ENCODE results near the gene KLF7.

The KLF7 gene

DNA sequence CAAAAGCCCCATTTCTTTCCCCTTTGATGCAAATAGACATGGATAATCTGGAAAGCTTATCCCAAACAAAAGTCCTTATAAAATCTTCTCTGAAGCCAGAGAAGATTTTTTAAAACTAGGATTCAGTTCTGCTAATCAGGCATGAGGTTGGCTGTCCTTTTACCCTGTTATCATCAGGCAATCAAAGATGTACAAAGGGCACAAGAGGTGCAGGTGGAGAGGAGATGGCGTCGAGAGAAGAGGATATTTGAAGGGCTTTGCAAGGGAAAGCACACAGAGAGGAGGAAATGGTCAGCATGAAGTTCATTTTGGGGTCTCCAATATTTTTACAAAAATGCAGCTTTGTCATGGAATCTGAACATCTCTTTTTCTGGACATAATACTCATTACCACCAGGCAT is 88.5 kb downstream of the KLF7 start:
- DNase-seq (no peak), ATAC-seq (ENCODE audit: insufficient read depth, low read depth) (no peak)
- Histone ChIP-seq H3K4me3 (ENCODE audit: low read depth in 1 of 2, low read length in 2 of 2) (no peak overlapping the region), H3K27ac (ENCODE audit: low read length) (no peak overlapping the region), H4K20me1 (ENCODE audit: insufficient read depth, low read length) (no peaks in the 10 kb centered on the region), H3K4me2 (ENCODE audit: insufficient read depth, low read length) (no peak overlapping the region), H3K9me3 (ENCODE audit: insufficient read depth, low read length, severe bottlenecking) (no peaks in the 10 kb centered on the region), H3K27me3 (ENCODE audit: insufficient read depth, low read length, poor library complexity) (no peaks in the 10 kb centered on the region), H2AFZ (ENCODE audit: low read depth, low read length) (no peak overlapping the region), H3K79me2 (ENCODE audit: insufficient read depth, low read length) (no peaks in the 10 kb centered on the region), H3K4me1 (ENCODE audit: insufficient read depth, low read length) (peaks cover 28% of the 10 kb centered on the region), H3K9ac (ENCODE audit: low read depth, low read length) (no peak overlapping the region), H3K36me3 (ENCODE audit: insufficient read depth, low read length) (0 out of 2 replicates have a peak, but pooled peaks cover 3% of the 10 kb centered on the region)
- no peak for TF ChIP-seq EZH2 (IDR thresholded peaks at IDR 0.05; ENCODE audit: borderline replicate concordance, low read depth, low read length, severe bottlenecking)
- TF ChIP-seq, protein P1, sequence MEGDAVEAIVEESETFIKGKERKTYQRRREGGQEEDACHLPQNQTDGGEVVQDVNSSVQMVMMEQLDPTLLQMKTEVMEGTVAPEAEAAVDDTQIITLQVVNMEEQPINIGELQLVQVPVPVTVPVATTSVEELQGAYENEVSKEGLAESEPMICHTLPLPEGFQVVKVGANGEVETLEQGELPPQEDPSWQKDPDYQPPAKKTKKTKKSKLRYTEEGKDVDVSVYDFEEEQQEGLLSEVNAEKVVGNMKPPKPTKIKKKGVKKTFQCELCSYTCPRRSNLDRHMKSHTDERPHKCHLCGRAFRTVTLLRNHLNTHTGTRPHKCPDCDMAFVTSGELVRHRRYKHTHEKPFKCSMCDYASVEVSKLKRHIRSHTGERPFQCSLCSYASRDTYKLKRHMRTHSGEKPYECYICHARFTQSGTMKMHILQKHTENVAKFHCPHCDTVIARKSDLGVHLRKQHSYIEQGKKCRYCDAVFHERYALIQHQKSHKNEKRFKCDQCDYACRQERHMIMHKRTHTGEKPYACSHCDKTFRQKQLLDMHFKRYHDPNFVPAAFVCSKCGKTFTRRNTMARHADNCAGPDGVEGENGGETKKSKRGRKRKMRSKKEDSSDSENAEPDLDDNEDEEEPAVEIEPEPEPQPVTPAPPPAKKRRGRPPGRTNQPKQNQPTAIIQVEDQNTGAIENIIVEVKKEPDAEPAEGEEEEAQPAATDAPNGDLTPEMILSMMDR (IDR thresholded peaks at IDR 0.05; ENCODE audit: borderline replicate concordance, extremely low read depth, low read length, poor library complexity, severe bottlenecking) = no peak

DNA sequence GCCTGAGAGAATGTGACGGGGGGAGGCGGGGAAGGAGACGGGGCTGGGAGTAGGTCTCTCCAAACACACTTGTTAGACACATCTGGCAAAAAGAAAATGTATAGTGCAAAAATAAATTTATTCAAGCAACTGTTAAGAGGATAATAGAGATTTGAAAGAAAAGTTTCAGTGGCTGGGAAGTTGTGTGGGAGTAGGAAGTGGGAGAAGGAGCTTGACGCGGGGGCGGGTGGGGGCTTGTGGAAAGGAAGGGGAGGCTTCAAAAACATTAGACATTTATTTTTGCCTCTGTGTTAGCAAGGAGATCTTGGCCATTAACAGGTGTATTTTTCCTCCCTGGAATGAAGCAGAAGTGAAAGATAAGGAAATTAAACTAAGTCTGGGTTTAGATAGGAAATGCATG is 90.3 kb downstream of the KLF7 start:
- DNase-seq (no peak), ATAC-seq (ENCODE audit: insufficient read depth, low read depth) (no peak)
- no peak overlapping the region for H3K4me2 ChIP-seq (ENCODE audit: insufficient read depth, low read length)
- no peaks in the 10 kb centered on the region for H4K20me1 ChIP-seq (ENCODE audit: insufficient read depth, low read length)
- H3K4me3 ChIP-seq (ENCODE audit: low read depth in 1 of 2, low read length in 2 of 2) = no peak overlapping the region
- H3K36me3 ChIP-seq (ENCODE audit: insufficient read depth, low read length) = 0 out of 2 replicates have a peak, but pooled peaks cover 2% of the 10 kb centered on the region
- H3K79me2 ChIP-seq (ENCODE audit: insufficient read depth, low read length) = no peaks in the 10 kb centered on the region
- H3K27ac ChIP-seq (ENCODE audit: low read length) = no peak overlapping the region
- H3K9me3 ChIP-seq (ENCODE audit: insufficient read depth, low read length, severe bottlenecking) = no peaks in the 10 kb centered on the region
- no peaks in the 10 kb centered on the region for H3K27me3 ChIP-seq (ENCODE audit: insufficient read depth, low read length, poor library complexity)
- H2AFZ ChIP-seq (ENCODE audit: low read depth, low read length) = no peak overlapping the region
- peaks cover 29% of the 10 kb centered on the region for H3K4me1 ChIP-seq (ENCODE audit: insufficient read depth, low read length)
- TF ChIP-seq, protein P1 (IDR thresholded peaks at IDR 0.05; ENCODE audit: borderline replicate concordance, extremely low read depth, low read length, poor library complexity, severe bottlenecking) = no peak
- TF ChIP-seq EZH2 (IDR thresholded peaks at IDR 0.05; ENCODE audit: borderline replicate concordance, low read depth, low read length, severe bottlenecking) = no peak
- no peak overlapping the region for H3K9ac ChIP-seq (ENCODE audit: low read depth, low read length)

DNA sequence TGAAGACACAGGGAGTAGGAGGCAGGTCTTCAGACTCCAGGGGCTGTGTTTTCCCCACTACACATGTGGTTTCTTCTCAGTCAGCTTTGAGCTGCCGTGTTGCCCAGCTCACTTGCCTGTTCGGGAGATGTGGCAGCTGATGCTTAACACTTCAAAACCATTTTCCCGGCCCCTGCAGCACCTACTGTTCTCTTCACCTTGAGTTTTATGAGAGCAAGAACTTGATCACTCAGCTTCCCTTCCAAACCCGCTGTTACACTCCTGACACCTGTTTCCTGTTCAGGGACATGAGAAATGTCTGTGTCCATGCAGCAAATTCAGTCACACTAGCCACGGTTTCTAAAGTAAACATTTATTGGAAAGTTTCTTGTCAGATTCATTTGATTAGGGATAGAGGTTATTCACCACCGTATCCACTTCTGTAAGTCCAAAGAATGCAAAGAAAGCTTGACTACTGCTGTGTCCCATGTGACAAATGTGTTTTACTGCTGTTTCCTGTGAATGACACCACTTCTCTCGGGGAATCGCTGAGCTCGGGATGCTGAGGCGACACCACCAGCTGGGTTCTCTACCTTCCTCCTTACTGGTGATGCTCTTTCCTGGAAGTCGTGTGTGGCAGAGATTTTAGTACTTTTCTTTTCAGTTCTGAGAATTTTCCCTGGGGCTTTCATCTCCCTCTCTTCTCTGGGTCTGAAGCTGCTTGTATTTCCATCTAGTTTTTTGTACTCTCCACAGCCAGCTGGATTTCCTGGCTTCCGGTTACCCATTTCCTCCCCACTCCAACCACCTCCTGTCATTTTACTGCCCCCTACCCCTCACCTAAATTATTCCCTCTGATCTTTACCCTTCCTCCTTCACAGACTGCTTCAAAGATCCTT is 91.7 kb downstream of the KLF7 start:
- H3K9ac ChIP-seq (ENCODE audit: low read depth, low read length) = peak overlapping the region; percentile 8; the same call in 1 of the 2 replicates
- H2AFZ ChIP-seq (ENCODE audit: low read depth, low read length) = peak overlapping the region; percentile 30; the same call in 1 of the 2 replicates
- no peaks in the 10 kb centered on the region for H3K36me3 ChIP-seq (ENCODE audit: insufficient read depth, low read length)
- H3K27ac ChIP-seq (ENCODE audit: low read length) = peak overlapping the region; percentile 58
- no peaks in the 10 kb centered on the region for H4K20me1 ChIP-seq (ENCODE audit: insufficient read depth, low read length)
- peak overlapping the region in 1 of 2 experiments; percentile 46; a peak in 2 of 4 replicates for H3K4me3 ChIP-seq (ENCODE audit: low read depth in 1 of 2, low read length in 2 of 2)
- no peak for TF ChIP-seq EZH2 (IDR thresholded peaks at IDR 0.05; ENCODE audit: borderline replicate concordance, low read depth, low read length, severe bottlenecking)
- TF ChIP-seq, protein P1 (IDR thresholded peaks at IDR 0.05; ENCODE audit: borderline replicate concordance, extremely low read depth, low read length, poor library complexity, severe bottlenecking) = peak; percentile 52
- DNase-seq = peak; percentile 84
- peak overlapping the region; percentile 61 for H3K4me2 ChIP-seq (ENCODE audit: insufficient read depth, low read length)
- H3K4me1 ChIP-seq (ENCODE audit: insufficient read depth, low read length) = peaks cover 32% of the 10 kb centered on the region
- H3K9me3 ChIP-seq (ENCODE audit: insufficient read depth, low read length, severe bottlenecking) = no peaks in the 10 kb centered on the region
- H3K79me2 ChIP-seq (ENCODE audit: insufficient read depth, low read length) = no peaks in the 10 kb centered on the region
- H3K27me3 ChIP-seq (ENCODE audit: insufficient read depth, low read length, poor library complexity) = no peaks in the 10 kb centered on the region
- ATAC-seq (ENCODE audit: insufficient read depth, low read depth) = peak; percentile 87

All from DND-41 (cell line).